OCI-M2 (cell line): ENCODE data around the gene UBE2D3.

Experiments
- DNase-seq: peaks from one replicate; lab custom pipeline; 2025; ENCODE audit not compliant: unreplicated experiment; lab: John Stamatoyannopoulos, UW

The UBE2D3 gene

GRCh38 chr4:102758241-102759160 is 68.8 kb downstream of the UBE2D3 start:
- no peak for DNase-seq

- DNase-seq: no peak
Observed at GRCh38 chr4:102757681-102758080, 69.7 kb downstream of the UBE2D3 start.

DNA sequence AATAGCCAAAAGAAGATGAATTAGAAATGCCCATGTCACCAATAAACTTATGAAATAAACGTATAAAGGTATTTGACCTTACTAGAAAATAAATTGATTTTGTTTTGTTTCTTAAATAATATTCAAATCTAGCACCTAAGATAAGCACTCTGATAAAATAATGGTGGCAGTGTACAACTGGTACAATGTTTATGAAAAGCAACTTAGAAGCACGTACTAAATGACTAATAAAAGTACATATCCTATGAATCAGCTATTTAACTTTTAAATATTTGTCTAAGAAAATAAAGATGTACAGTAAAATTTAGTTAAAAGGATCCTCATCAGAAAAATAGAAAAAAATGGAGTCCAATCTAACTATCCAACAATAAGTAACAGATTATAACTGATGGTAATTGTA is 73.3 kb downstream of the UBE2D3 start:
- no peak for DNase-seq

- no peak for DNase-seq
Observed at GRCh38 chr4:102751941-102752340, 75.4 kb downstream of the UBE2D3 start.
